CD8-positive, alpha-beta memory T cell (primary cell): ENCODE measurements around the gene ZACN. TPM values are rescaled to one million over a fixed set of nuclear protein-coding genes. Genes with fewer than 3 reads are reported as not detected.

ENCODE experiments used
- CTCF ChIA-PET: fragments of 350-600 bp; sonication (Branson Sonifier 250); formaldehyde crosslinking; loops from one replicate; lab custom pipeline; 2021; ENCODE audit warnings: antibody characterized with exemption; lab: Charles Lee
- POLR2A ChIA-PET: fragments of 350-600 bp; sonication (Branson Sonifier 250); formaldehyde crosslinking; loops from one replicate; lab custom pipeline; 2021; ENCODE audit warnings: antibody characterized with exemption; lab: Charles Lee
- DNase-seq, 5 donors: peaks; one replicate each; pipeline versions ENCODE4 v3.0.0 to v3.0.0-alpha.2; 2020 to 2022; ENCODE audit warnings: mixed read lengths in 1 of 5
- H3K27ac ChIP-seq: one replicate; pipeline ENCODE4 v1.7.0; 2013; ENCODE audit warnings: low read depth, mild to moderate bottlenecking, low read length, moderate library complexity
- H3K27me3 ChIP-seq: 2 replicates; pipeline ENCODE4 v1.7.0; 2013; ENCODE audit warnings: low read length, mild to moderate bottlenecking; ENCODE audit not compliant: insufficient read depth, poor library complexity, severe bottlenecking
- H3K36me3 ChIP-seq: 2 replicates; pipeline ENCODE4 v1.7.0; 2013; ENCODE audit warnings: mild to moderate bottlenecking, low read length, moderate library complexity; ENCODE audit not compliant: insufficient read depth
- H3K4me1 ChIP-seq: 2 replicates; pipeline ENCODE4 v1.7.0; 2013; ENCODE audit warnings: mild to moderate bottlenecking, low read length, moderate library complexity; ENCODE audit not compliant: insufficient read depth
- H3K4me3 ChIP-seq: 2 replicates; pipeline ENCODE4 v1.7.0; 2013; ENCODE audit warnings: mild to moderate bottlenecking, low read length
- H3K9me3 ChIP-seq: 2 replicates; pipeline ENCODE4 v1.7.0; 2013; ENCODE audit warnings: mild to moderate bottlenecking, low read length
- H3K27ac Mint-ChIP-seq, 8 donors: one replicate each; pipeline ENCODE4 v1.8.0; 2020 to 2021; ENCODE audit warnings: mixed read lengths in 8 of 8, mild to moderate bottlenecking in 6 of 8, inconsistent platforms in 3 of 8, moderate library complexity in 3 of 8
- H3K27me3 Mint-ChIP-seq, 2 donors: one replicate each; pipeline ENCODE4 v1.8.0; 2020 to 2021; ENCODE audit warnings: mixed read lengths in 2 of 2, mild to moderate bottlenecking in 1 of 2, moderate library complexity in 1 of 2
- H3K36me3 Mint-ChIP-seq, 3 donors: one replicate each; pipeline ENCODE4 v1.8.0; 2020 to 2021; ENCODE audit warnings: mixed read lengths in 3 of 3, inconsistent platforms in 1 of 3, mild to moderate bottlenecking in 1 of 3
- H3K4me1 Mint-ChIP-seq, 3 donors: one replicate each; pipeline ENCODE4 v1.8.0; 2020 to 2021; ENCODE audit warnings: mixed read lengths in 3 of 3, inconsistent platforms in 1 of 3, mild to moderate bottlenecking in 1 of 3
- H3K4me3 Mint-ChIP-seq, 7 donors: one replicate each; pipeline ENCODE4 v1.8.0; 2020 to 2021; ENCODE audit warnings: mixed read lengths in 7 of 7, mild to moderate bottlenecking in 6 of 7, moderate library complexity in 4 of 7, inconsistent platforms in 2 of 7
- H3K9me3 Mint-ChIP-seq, 5 donors: one replicate each; pipeline ENCODE4 v1.8.0; 2020 to 2022; ENCODE audit warnings: mixed read lengths in 5 of 5, mild to moderate bottlenecking in 3 of 5, moderate library complexity in 2 of 5, inconsistent platforms in 1 of 5
- polyA plus RNA-seq: library from polyadenylated mRNA; unstranded; fragments of 300-500 nt; fragmentation: Illumina TruSeq; gene quantifications from one replicate; pipeline ENCODE4 v1.2.3, GENCODE V29; 2021
- total RNA-seq, 2 experiments: library from RNA; stranded (reverse); gene quantifications; one replicate each; pipeline ENCODE4 v1.2.3, GENCODE V29; 2021

The ZACN gene
- total and polyA plus RNA-seq, 3 experiments from 2014 or later, result 2.8 to 4.1 (median 3.0) TPM

- H3K9me3 ChIP-seq, result no peaks in the 10 kb centered on the region
- Mint-ChIP-seq H3K4me1 (peaks cover 23 to 40% (median 34%) of the 10 kb centered on the region in 3 donors), H3K4me3 (peak within 1 kb of the TSS; percentile 92 to 98 (median 96)), H3K27me3 (peaks cover 0 to 2% of the 10 kb centered on the region in 2 donors), H3K27ac (peak within 1 kb of the TSS; percentile 90 to 99 (median 98)), H3K36me3 (peaks cover 0 to 41% (median 7%) of the 10 kb centered on the region in 3 donors), H3K9me3 (no peaks in the 10 kb centered on the region)
- H3K4me3 ChIP-seq, result peak within 1 kb of the TSS; percentile 77
- peaks cover 17% of the 10 kb centered on the region for H3K4me1 ChIP-seq
- peaks cover 5% of the 10 kb centered on the region for H3K36me3 ChIP-seq
- ChIA-PET CTCF (interaction anchor here (0.7 to 6.6 kb wide), 11 partner anchors 10 to 198 kb away, joined by 3 to 30 read pairs (median 3); no protein-coding TSS in a partner anchor), POLR2A (interaction anchor here (0.6 to 1.6 kb wide), 6 partner anchors 29 to 248 kb away, joined by 3 to 5 read pairs (median 4); partner anchors contain the start of gene WBP2)
- DNase-seq, result peak; percentile 89 to 95 (median 90)
- peak within 1 kb of the TSS; percentile 70 for H3K27ac ChIP-seq
- no peaks in the 10 kb centered on the region for H3K27me3 ChIP-seq
Measured at GRCh38 chr17:76103274-76104139, 24.5 kb downstream of the ZACN start, which contains the start of gene EXOC7. Gene EXOC7, minus strand, starts transcription at chr17:76103787. Its CDS starts 95 bp downstream, at chr17:76103692.

- H3K27ac ChIP-seq, result peak overlapping the region; percentile 70
- no peak for DNase-seq
Measured at GRCh38 chr17:76104140-76104895, 25.3 kb downstream of the ZACN start.

GRCh38 chr17:76104896-76105231, 25.9 kb downstream of the ZACN start:
- Histone ChIP-seq H3K36me3 (peaks cover 5% of the 10 kb centered on the region), H3K4me3 (no peak overlapping the region), H3K27ac (no peak overlapping the region), H3K9me3 (no peaks in the 10 kb centered on the region), H3K27me3 (no peaks in the 10 kb centered on the region), H3K4me1 (peaks cover 17% of the 10 kb centered on the region)
- Mint-ChIP-seq H3K27ac (peak overlapping the region in 7 of 8 donors; percentile 54 to 87 (median 73)), H3K27me3 (peaks cover 0 to 2% of the 10 kb centered on the region in 2 donors), H3K36me3 (peaks cover 0 to 30% (median 6%) of the 10 kb centered on the region in 3 donors), H3K4me3 (peak overlapping the region; percentile 41 to 98 (median 56)), H3K9me3 (no peaks in the 10 kb centered on the region), H3K4me1 (peaks cover 23 to 39% (median 29%) of the 10 kb centered on the region in 3 donors)
- ChIA-PET POLR2A (interaction anchor here (0.6 to 1.0 kb wide), 3 partner anchors 10 to 250 kb away, joined by 4 to 10 read pairs (median 5); partner anchors contain the start of genes PRPSAP1 and WBP2), CTCF (interaction anchor here (1.2 to 6.6 kb wide), 7 partner anchors 11 to 401 kb away, joined by 3 to 30 read pairs (median 3); no protein-coding TSS in a partner anchor)
- DNase-seq, result no peak

More at GRCh38 chr17:76104140-76104895, 25.3 kb downstream of the ZACN start:
- peak overlapping the region; percentile 77 for H3K4me3 ChIP-seq
- peaks cover 17% of the 10 kb centered on the region for H3K4me1 ChIP-seq
- peaks cover 5% of the 10 kb centered on the region for H3K36me3 ChIP-seq
- H3K27ac Mint-ChIP-seq, result peak overlapping the region; percentile 73 to 99 (median 97)
- peaks cover 23 to 40% (median 34%) of the 10 kb centered on the region in 3 donors for H3K4me1 Mint-ChIP-seq
- peaks cover 0 to 36% (median 7%) of the 10 kb centered on the region in 3 donors for H3K36me3 Mint-ChIP-seq
- no peaks in the 10 kb centered on the region for H3K9me3 ChIP-seq
- peak overlapping the region; percentile 92 to 98 (median 96) for H3K4me3 Mint-ChIP-seq
- H3K9me3 Mint-ChIP-seq, result no peaks in the 10 kb centered on the region
- H3K27me3 Mint-ChIP-seq, result peaks cover 0 to 2% of the 10 kb centered on the region in 2 donors
- no peaks in the 10 kb centered on the region for H3K27me3 ChIP-seq
- ChIA-PET POLR2A (interaction anchor here (0.6 to 1.6 kb wide), 4 partner anchors 10 to 249 kb away, joined by 4 to 10 read pairs (median 4); partner anchors contain the start of genes PRPSAP1 and WBP2), CTCF (interaction anchor here (0.8 to 6.6 kb wide), 10 partner anchors 11 to 401 kb away, joined by 3 to 30 read pairs (median 3); no protein-coding TSS in a partner anchor)

GRCh38 chr17:76106703-76107102, 27.7 kb downstream of the ZACN start:
- peaks cover 0 to 17% (median 0%) of the 10 kb centered on the region in 3 donors for H3K36me3 Mint-ChIP-seq
- POLR2A ChIA-PET, result interaction anchor here (1.0 kb wide), 1 partner anchor 173 kb away, joined by 3 read pairs; no protein-coding TSS in a partner anchor
- peak overlapping the region in 1 of 7 donors; percentile 60 for H3K4me3 Mint-ChIP-seq

GRCh38 chr17:76107509-76107908, 28.5 kb downstream of the ZACN start:
- no peak overlapping the region for H3K4me3 ChIP-seq
- no peak for DNase-seq
- ChIA-PET POLR2A (no interaction called here), CTCF (interaction anchor here (0.7 to 6.6 kb wide), 8 partner anchors 11 to 99 kb away, joined by 3 to 30 read pairs (median 3); no protein-coding TSS in a partner anchor)
- no peaks in the 10 kb centered on the region for H3K36me3 ChIP-seq
- Mint-ChIP-seq H3K4me3 (no peak overlapping the region), H3K9me3 (no peaks in the 10 kb centered on the region), H3K36me3 (peaks cover 0 to 14% (median 0%) of the 10 kb centered on the region in 3 donors), H3K4me1 (peaks cover 12 to 22% (median 12%) of the 10 kb centered on the region in 3 donors), H3K27ac (no peak overlapping the region), H3K27me3 (peaks cover 0 to 2% of the 10 kb centered on the region in 2 donors)
- no peaks in the 10 kb centered on the region for H3K9me3 ChIP-seq
- no peak overlapping the region for H3K27ac ChIP-seq
- peaks cover 12% of the 10 kb centered on the region for H3K4me1 ChIP-seq
- H3K27me3 ChIP-seq, result no peaks in the 10 kb centered on the region

More at GRCh38 chr17:76106703-76107102, 27.7 kb downstream of the ZACN start:
- Histone ChIP-seq H3K4me1 (peaks cover 17% of the 10 kb centered on the region), H3K27me3 (no peaks in the 10 kb centered on the region), H3K9me3 (no peaks in the 10 kb centered on the region), H3K4me3 (no peak overlapping the region), H3K36me3 (no peaks in the 10 kb centered on the region), H3K27ac (no peak overlapping the region)
- CTCF ChIA-PET, result interaction anchor here (0.7 to 6.6 kb wide), 6 partner anchors 11 to 173 kb away, joined by 3 to 30 read pairs (median 4); no protein-coding TSS in a partner anchor
- Mint-ChIP-seq H3K27ac (no peak overlapping the region), H3K27me3 (peaks cover 0 to 2% of the 10 kb centered on the region in 2 donors), H3K4me1 (peaks cover 15 to 28% (median 18%) of the 10 kb centered on the region in 3 donors), H3K9me3 (no peaks in the 10 kb centered on the region)
- DNase-seq, result no peak

- no peak overlapping the region for H3K4me3 Mint-ChIP-seq
Measured at GRCh38 chr17:76111956-76112355, 33.0 kb downstream of the ZACN start.

GRCh38 chr17:76115138-76115754, 36.3 kb downstream of the ZACN start:
- Mint-ChIP-seq H3K27me3 (no peaks in the 10 kb centered on the region), H3K36me3 (peaks cover 0 to 2% (median 0%) of the 10 kb centered on the region in 3 donors), H3K4me1 (no peaks in the 10 kb centered on the region), H3K9me3 (no peaks in the 10 kb centered on the region), H3K27ac (no peak overlapping the region), H3K4me3 (no peak overlapping the region)
- no peak for DNase-seq
- Histone ChIP-seq H3K36me3 (no peaks in the 10 kb centered on the region), H3K4me1 (no peaks in the 10 kb centered on the region), H3K27ac (no peak overlapping the region), H3K27me3 (no peaks in the 10 kb centered on the region), H3K9me3 (no peaks in the 10 kb centered on the region), H3K4me3 (no peak overlapping the region)
- CTCF ChIA-PET, result interaction anchor here (1.3 to 16.0 kb wide), 5 partner anchors 9 to 186 kb away, joined by 3 to 227 read pairs (median 4); partner anchors contain the start of gene EXOC7
- POLR2A ChIA-PET, result no interaction called here

More at GRCh38 chr17:76111956-76112355, 33.0 kb downstream of the ZACN start:
- Mint-ChIP-seq H3K9me3 (no peaks in the 10 kb centered on the region), H3K36me3 (peaks cover 0 to 2% (median 0%) of the 10 kb centered on the region in 3 donors), H3K27me3 (no peaks in the 10 kb centered on the region), H3K27ac (no peak overlapping the region), H3K4me1 (no peaks in the 10 kb centered on the region)
- H3K4me1 ChIP-seq, result no peaks in the 10 kb centered on the region
- H3K27ac ChIP-seq, result no peak overlapping the region
- POLR2A ChIA-PET, result no interaction called here
- H3K27me3 ChIP-seq, result no peaks in the 10 kb centered on the region
- H3K36me3 ChIP-seq, result no peaks in the 10 kb centered on the region
- no peaks in the 10 kb centered on the region for H3K9me3 ChIP-seq
- CTCF ChIA-PET, result interaction anchor here (0.7 to 1.2 kb wide), 3 partner anchors 70 to 168 kb away, joined by 3 to 5 read pairs (median 3); no protein-coding TSS in a partner anchor
- H3K4me3 ChIP-seq, result no peak overlapping the region
- DNase-seq, result no peak
